NCI-H748 (cell line): Measurements from ENCODE around the gene TTYH2.

Source experiments
- DNase-seq: peaks from one replicate; lab custom pipeline; 2025; ENCODE audit not compliant: unreplicated experiment; lab: John Stamatoyannopoulos, UW

The TTYH2 gene

DNA sequence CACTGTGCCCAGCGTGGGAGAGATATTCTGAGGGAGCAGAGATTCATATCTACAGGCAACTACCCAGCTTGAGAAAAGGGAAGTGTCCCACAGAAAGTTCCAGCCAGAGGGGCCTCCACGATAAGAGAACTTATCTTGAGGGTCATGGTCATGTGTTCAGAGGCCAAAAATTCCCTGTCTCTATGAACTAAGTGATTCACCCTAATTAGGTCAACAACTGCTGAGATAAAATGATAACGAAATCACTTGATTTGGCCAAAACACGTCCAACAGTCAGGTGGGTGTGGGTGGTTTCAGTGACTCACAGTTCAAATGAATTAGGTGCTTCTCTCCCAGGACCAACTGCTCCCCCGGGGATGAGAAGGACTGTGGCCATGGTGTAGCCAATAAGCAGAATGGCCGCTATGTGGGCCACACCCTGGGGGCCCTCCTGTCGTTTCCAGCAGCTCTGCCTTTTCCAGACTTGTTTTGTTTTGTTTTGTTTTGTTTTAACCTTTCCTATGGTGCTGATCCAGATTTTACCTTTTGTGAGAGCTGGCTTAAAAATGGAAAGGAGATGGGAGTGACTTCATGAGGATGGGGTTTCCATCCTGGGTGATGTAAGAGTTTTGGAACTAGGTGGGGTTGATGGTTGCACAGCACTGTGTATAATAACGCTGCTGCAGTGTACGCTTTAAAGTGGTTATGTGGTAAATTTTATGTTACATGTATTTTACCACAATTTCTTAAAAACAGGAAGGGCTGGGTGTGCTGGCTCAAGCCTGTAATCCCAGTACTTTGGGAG is 69.4 kb downstream of the TTYH2 start:
- no peak for DNase-seq

- DNase-seq, result no peak
Measured at GRCh38 chr17:74283371-74283673, 70.0 kb downstream of the TTYH2 start.

DNA sequence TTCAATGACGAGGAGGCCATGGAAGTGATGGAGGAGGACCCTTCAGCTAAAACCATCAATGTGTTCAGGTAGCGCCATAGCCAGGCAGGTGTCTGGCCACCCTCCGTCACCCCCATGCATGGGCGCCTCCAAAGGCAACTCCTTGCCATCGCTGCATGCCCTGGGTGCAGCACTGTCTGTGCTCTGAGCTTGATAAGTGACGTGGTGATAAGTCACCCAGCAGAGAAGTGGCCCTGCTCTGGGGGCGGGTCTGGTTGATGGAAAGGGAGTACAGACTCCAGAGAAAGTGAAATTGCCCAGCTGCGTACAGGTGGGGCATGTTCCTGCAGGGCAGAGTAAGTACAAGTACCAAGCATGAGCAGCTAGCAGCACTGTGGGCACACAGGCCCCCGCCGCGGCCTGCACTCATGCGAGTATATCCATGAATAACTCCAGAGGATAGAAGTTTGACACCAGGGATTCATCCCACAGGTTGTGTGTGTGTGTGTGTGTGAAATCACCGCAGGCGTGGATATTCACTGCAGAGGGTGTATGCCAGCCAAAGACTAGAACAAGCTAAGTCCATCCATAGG is 73.7 kb downstream of the TTYH2 start:
- no peak for DNase-seq

DNA sequence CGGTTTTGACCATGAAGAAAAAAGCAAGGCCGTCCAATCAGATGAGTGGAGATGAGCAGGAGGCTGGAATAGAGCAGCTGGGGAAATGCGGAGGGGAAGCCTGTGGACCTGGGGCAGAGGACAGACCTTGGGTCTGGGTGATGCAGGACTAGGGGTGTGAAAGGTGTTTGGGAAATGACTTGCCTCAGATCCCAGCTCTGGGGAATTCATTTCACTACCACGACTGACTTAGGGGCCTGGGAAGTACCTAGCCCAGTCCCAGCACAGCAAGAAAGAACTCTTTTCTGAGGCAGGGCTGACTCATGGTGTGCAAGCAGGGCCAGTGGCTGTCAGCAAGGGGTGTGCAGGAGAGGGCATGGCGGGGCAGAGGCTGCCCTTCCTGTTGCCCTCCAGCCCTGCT is 75.4 kb downstream of the TTYH2 start:
- DNase-seq, result no peak

DNA sequence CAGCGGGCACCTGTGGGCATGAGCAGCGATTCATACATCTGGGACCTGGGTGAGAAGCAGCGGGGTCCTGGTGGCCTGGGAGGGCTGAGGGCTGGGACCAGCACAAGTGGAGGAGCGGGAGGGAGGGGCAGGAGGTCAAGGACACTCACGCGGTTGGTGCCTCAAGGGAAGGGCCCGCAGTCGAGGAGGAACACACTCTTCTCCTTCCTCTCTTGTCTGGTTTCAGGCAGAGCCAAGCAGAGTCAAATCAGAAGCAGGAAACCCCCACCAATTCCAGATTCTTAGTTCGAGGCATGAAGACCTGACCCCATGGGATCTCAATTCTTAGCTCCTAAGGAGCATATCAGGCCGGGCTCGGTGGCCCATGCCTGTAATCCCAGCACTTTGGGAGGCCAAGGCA is 76.3 kb downstream of the TTYH2 start:
- no peak for DNase-seq

DNA sequence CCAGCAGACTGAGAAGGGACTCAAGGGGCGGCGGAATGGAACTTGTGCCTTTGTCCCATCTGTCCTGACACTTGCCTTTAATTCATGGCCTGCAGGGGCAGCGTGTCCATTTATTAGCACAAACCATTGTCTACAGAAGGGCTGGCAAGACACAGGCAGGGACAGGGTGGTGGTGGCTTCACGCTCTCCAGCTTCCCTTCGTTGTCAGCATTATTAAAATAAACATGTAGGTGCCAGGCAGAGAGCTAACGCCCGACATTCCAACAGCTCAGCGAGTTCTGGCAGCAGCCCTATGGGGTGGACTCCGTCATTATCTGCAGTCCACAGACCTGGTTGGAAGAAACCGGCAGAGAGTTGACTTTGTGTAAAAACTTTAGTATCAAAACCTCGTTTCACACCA is 77.0 kb downstream of the TTYH2 start:
- no peak for DNase-seq

- no peak for DNase-seq
Measured at GRCh38 chr17:74292495-74292894, 79.1 kb downstream of the TTYH2 start.

GRCh38 chr17:74295625-74296547 is 82.5 kb downstream of the TTYH2 start:
- no peak for DNase-seq

GRCh38 chr17:74296548-74296936 is 83.2 kb downstream of the TTYH2 start:
- peak; percentile 21 for DNase-seq

DNA sequence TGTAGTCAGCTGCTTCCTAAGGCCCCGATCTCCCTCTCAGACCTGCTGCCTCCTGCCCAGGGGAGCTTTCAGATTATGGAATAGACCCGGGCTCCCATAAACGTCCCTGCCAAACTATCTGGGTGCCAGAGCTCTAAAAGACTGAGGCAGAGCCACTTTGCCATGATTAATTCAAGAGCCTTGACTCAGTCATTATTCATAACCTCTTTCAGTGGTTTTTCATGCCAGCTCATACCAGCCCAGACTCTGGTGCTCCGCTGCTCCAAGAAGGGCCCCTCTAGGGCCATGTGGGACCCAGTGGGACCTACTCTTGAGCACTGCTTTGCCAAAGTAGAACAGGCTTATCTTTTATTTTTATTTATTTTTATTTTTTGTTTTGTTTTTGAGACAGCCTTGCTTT is 84.6 kb downstream of the TTYH2 start:
- no peak for DNase-seq

DNA sequence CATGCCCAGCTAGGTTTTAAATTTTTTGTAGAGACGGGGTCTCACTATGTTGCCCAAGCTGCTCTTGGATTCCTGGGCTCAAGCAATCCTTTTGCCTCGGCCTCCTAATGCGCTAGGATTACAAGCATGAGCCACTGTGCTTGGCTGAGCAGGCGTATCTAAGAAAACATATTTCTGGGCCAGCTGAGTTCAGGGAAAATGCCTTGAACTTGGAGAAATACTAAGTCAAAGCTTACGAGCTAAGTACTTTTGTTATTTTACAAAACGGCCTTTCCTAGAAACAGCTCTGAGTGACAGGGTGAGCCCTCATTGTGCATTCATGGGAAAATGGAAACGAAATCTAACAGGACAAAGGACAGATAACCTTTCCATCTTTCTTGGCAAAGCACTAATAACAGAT is 85.4 kb downstream of the TTYH2 start:
- no peak for DNase-seq

DNA sequence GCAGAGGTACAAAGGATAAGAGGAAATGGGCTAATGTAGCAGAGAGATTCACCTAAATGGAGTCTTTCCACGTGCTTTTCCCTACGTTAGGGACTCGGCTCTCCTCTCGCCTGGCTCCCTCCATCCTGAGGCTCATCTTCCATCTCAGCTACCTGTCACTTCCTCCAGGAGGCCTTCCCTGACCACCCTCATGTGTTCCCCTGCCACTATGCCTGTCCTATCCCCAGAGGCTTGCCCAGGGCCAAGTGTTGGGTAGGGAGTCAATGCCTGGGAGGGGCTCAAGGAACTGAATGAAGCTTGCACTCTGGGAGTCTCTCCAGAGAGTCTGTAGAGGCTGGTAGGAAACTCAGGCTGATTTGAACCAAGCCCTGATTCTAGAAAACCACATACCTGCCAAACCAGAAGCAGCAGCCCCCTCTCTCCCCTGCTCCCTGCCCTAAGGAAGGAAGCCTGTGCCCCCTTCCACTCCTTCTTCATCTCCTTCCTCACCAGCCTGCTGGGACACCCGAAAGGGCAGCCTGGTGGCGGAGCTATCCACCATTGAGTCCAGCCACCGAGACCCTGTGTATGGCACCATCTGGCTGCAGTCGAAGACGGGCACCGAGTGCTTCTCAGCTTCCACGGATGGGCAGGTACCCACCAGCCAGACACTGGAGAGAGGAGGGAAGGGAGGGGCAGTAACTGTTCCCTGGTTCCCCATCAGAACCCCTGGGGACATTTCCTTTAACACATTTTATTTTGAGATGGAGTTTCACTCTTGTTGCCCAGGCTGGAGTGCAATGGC is 86.0 kb downstream of the TTYH2 start:
- DNase-seq, result no peak

GRCh38 chr17:74303305-74303704 is 89.9 kb downstream of the TTYH2 start:
- no peak for DNase-seq

DNA sequence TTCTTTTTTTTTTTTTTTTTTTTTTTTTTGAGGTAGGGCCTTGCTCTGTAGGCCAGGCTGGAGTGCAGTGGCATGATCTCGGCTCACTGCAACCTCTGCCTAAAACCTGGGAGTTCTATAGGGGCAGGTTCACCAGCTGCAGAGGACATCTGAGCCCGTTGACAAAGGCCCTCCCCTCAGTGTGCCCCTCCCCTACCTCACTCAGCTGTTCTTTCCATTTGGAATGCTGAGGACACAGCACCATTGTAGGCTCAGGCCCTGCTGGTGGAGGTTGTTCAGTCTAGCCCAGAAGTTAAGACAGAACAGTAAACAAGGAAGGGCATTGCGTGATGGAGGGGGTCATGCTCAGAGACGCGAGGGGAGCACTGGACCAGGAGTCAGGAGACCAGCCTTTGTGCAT is 90.8 kb downstream of the TTYH2 start:
- DNase-seq, result no peak

DNA sequence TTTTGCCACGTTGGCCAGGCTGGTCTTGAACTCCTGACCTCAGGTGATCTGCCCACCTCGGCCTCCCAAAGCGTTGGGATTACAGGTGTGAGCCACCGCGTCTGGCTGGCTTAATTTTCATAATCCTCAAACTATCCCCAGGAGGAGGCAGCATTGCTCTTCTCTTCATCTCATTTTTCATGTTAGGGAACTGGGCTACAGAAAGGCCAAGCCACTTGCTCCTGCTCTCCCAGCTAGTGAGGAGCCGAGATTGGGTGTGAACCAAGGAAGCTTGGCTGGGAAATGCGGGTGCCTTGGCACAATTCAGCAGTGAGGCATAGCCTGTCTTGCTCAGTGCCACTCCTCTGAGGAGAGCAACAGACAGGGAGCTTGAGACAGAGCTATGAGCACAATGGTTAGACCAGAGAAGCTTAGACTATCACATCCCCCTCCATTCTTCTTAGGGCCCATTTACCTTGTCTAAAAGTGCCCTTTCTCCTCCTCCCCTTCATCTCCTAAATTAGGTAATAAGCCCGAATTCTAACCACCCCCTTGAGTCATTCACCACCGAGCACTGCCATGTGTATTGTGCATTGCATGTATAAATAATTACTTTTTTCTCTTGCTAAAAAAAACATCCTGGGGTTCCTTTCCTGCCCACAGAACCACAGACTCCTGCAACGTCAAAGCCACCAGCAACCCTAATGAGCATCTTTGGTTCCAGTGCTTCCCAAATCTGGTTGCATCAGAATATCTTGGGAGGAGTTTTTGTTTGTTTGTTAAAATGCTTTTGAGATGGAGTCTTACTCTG is 92.7 kb downstream of the TTYH2 start:
- peak; percentile 31 for DNase-seq

DNA sequence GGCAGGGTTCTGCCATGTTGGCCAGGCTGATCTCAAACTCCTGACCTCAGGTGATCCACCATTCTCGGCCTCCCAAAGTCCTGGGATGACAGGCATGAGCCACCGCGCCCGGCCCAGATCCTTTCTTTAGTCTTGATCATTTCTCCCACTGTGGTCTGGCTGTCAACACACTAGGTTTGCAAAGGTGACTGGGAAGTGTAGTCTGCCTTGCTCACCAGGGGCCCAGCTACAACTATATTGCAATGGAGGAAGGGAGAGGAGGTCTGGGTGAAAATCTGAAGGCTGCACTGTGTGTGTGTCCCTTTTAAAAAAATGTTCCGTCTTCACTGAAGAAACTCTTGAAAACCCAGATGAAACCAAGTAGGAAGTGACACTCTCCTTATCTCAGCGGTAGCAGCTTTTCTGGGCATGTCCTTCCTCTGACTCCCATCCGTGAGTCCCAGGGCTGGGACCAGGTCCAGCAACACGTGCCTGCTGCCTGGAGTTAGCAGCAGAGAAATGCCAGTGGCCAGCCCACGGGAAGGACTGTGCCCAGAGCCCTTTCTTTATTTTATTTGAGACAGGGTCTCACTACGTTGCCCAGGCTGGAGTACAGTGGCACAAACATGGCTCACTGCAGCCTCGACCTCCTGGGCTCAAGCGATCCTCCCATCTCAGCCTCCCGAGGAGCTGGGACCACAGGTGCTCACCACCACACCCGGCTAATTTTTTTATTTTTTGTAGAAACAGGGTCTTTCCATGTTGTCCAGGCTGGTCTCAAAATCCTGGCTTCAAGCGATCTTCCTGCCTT is 94.8 kb downstream of the TTYH2 start:
- no peak for DNase-seq

GRCh38 chr17:74309902-74310301 is 96.5 kb downstream of the TTYH2 start:
- no peak for DNase-seq
